ENCODE results near the gene DAB1.

DNA sequence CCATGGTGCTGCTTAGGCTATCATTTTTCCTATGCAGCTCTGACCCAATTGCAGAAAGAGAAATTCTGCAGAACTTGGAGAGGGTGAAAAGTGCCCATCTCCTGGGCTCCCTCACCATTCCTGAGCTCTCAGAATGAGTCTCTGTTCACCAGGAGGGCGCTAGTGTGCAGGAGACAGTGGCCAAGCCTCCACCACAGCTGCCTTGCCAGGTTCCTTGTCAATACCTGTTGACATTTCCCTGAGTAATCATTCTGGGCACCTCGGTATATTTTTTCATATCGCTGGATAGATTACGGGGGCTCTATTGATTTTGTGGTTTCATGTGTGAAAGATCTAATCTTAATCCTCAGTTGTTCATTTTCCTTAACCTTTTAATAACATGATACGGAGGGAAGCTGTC is 445.0 kb downstream of the DAB1 start:
- TF ChIP-seq, protein P1, sequence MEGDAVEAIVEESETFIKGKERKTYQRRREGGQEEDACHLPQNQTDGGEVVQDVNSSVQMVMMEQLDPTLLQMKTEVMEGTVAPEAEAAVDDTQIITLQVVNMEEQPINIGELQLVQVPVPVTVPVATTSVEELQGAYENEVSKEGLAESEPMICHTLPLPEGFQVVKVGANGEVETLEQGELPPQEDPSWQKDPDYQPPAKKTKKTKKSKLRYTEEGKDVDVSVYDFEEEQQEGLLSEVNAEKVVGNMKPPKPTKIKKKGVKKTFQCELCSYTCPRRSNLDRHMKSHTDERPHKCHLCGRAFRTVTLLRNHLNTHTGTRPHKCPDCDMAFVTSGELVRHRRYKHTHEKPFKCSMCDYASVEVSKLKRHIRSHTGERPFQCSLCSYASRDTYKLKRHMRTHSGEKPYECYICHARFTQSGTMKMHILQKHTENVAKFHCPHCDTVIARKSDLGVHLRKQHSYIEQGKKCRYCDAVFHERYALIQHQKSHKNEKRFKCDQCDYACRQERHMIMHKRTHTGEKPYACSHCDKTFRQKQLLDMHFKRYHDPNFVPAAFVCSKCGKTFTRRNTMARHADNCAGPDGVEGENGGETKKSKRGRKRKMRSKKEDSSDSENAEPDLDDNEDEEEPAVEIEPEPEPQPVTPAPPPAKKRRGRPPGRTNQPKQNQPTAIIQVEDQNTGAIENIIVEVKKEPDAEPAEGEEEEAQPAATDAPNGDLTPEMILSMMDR (IDR thresholded peaks at IDR 0.05; ENCODE audit: insufficient read depth, low read length): no peak
- TF ChIP-seq, protein P2, sequence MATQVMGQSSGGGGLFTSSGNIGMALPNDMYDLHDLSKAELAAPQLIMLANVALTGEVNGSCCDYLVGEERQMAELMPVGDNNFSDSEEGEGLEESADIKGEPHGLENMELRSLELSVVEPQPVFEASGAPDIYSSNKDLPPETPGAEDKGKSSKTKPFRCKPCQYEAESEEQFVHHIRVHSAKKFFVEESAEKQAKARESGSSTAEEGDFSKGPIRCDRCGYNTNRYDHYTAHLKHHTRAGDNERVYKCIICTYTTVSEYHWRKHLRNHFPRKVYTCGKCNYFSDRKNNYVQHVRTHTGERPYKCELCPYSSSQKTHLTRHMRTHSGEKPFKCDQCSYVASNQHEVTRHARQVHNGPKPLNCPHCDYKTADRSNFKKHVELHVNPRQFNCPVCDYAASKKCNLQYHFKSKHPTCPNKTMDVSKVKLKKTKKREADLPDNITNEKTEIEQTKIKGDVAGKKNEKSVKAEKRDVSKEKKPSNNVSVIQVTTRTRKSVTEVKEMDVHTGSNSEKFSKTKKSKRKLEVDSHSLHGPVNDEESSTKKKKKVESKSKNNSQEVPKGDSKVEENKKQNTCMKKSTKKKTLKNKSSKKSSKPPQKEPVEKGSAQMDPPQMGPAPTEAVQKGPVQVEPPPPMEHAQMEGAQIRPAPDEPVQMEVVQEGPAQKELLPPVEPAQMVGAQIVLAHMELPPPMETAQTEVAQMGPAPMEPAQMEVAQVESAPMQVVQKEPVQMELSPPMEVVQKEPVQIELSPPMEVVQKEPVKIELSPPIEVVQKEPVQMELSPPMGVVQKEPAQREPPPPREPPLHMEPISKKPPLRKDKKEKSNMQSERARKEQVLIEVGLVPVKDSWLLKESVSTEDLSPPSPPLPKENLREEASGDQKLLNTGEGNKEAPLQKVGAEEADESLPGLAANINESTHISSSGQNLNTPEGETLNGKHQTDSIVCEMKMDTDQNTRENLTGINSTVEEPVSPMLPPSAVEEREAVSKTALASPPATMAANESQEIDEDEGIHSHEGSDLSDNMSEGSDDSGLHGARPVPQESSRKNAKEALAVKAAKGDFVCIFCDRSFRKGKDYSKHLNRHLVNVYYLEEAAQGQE (IDR thresholded peaks at IDR 0.05; ENCODE audit: insufficient replicate concordance, low read depth): no peak
- no peak for TF ChIP-seq GABPA (IDR thresholded peaks at IDR 0.05; ENCODE audit: low read depth)
- no peak for TF ChIP-seq POLR2AphosphoS5 (IDR thresholded peaks at IDR 0.05; ENCODE audit: low read depth)
- no peak for TF ChIP-seq SPI1 (IDR thresholded peaks at IDR 0.05; ENCODE audit: borderline replicate concordance, low read depth)

Measured in HL-60 (cell line).